Prostate gland (tissue), 2 donors: ENCODE data around the gene DYNC2LI1. TPM values are rescaled to one million over a fixed set of nuclear protein-coding genes. Genes with fewer than 3 reads are reported as not detected.

Source experiments
- DNase-seq: peaks from one replicate; pipeline ENCODE4 v3.0.0-alpha.2; 2019; ENCODE audit warnings: low spot score
- H3K27ac ChIP-seq, 2 donors: fragments of 200-600 bp; sonication (generic); 2 replicates each; pipeline ENCODE4 v1.5.1; 2017 to 2019
- H3K27me3 ChIP-seq: fragments of 200-600 bp; sonication (generic); replicated peaks from 2 replicates; pipeline ENCODE4 v1.5.1; 2019; ENCODE audit not compliant: insufficient read depth
- H3K36me3 ChIP-seq, 2 donors: fragments of 200-600 bp; sonication (generic); 1 replicate in 1 of 2; 2 replicates in 1 of 2; pipeline versions ENCODE4 v1.5.1 to v1.8.1; 2017 to 2019
- H3K4me1 ChIP-seq: fragments of 200-600 bp; sonication (generic); replicated peaks from 2 replicates; pipeline ENCODE4 v1.5.1; 2019
- H3K4me3 ChIP-seq, 2 donors: fragments of 200-600 bp; sonication (generic); 2 replicates each; pipeline ENCODE4 v1.5.1; 2017 to 2019
- H3K9me3 ChIP-seq: fragments of 200-600 bp; sonication (generic); 2 replicates; pipeline ENCODE4 v1.5.1; 2017
- CTCF ChIP-seq, 4 experiments: fragments of 200-600 bp in 2 of 4; fragments of 450-650 bp in 2 of 4; sonication (generic) in 2 of 4; IDR thresholded peaks; 1 replicate in 3 of 4; 2 replicates in 1 of 4; pipeline ENCODE4 v1.5.1; 2016 to 2019; ENCODE audit warnings: antibody characterized with exemption in 4 of 4, mild to moderate bottlenecking in 2 of 4, moderate library complexity in 2 of 4
- POLR2A ChIP-seq: fragments of 450-650 bp; IDR thresholded peaks from one replicate; pipeline ENCODE4 v1.6.1; 2016; ENCODE audit warnings: antibody characterized with exemption, mild to moderate bottlenecking
- POLR2AphosphoS5 ChIP-seq: sonication (generic); formaldehyde crosslinking; IDR thresholded peaks from one replicate; pipeline ENCODE4 v1.6.1; 2017; ENCODE audit warnings: antibody characterized with exemption
- WGBS: methylation state at CpG from one replicate; pipeline ENCODE4 v1.1.5; 2018; 5-methylcytosine and 5-hydroxymethylcytosine counted together
- intact Hi-C: fragments of 100-400 bp; cut with DNase I; formaldehyde crosslinking; loops from one replicate; pipeline ENCODE4 v1.14.2; 2022
- total RNA-seq, 2 donors: library from RNA; depleted of rRNA; stranded (reverse); fragments of >200 nt; gene quantifications; one replicate each; pipeline ENCODE4 v1.1.0, GENCODE V29; 2016

DYNC2LI1 gene
- total RNA-seq, 2 donors from 2014 or later = 26.1 to 27.3 TPM

- H3K36me3 ChIP-seq = no peaks in the 10 kb centered on the region
- H3K27ac ChIP-seq = no peak overlapping the region
- TF ChIP-seq CTCF (IDR thresholded peaks at IDR 0.05) = no peak
- TF ChIP-seq POLR2A = no peak
- no peak for TF ChIP-seq POLR2AphosphoS5
- no peak for DNase-seq
- H3K9me3 ChIP-seq = no peaks in the 10 kb centered on the region
- intact Hi-C loops = no loop called here
- no peak overlapping the region for H3K4me3 ChIP-seq
- H3K4me1 ChIP-seq = no peaks in the 10 kb centered on the region
- 93% methylated on average over 2 of the region's 2 CpGs for WGBS
- H3K27me3 ChIP-seq = no peaks in the 10 kb centered on the region
These were observed 50.7 kb downstream of the DYNC2LI1 start for GRCh38 chr2:43824512-43824911.

- Histone ChIP-seq H3K36me3 (no peaks in the 10 kb centered on the region), H3K27ac (no peak overlapping the region), H3K9me3 (no peaks in the 10 kb centered on the region), H3K27me3 (no peaks in the 10 kb centered on the region), H3K4me3 (no peak overlapping the region), H3K4me1 (no peaks in the 10 kb centered on the region)
- no peak for TF ChIP-seq POLR2AphosphoS5
- TF ChIP-seq CTCF (IDR thresholded peaks at IDR 0.05) = no peak
- TF ChIP-seq POLR2A = no peak
- intact Hi-C loops = no loop called here
- 88% methylated on average over 12 of the region's 12 CpGs for WGBS
- DNase-seq = no peak
These were observed 51.2 kb downstream of the DYNC2LI1 start for GRCh38 chr2:43824951-43825493.

GRCh38 chr2:43825841-43826240, 52.0 kb downstream of the DYNC2LI1 start:
- H3K4me3 ChIP-seq = no peak overlapping the region
- H3K4me1 ChIP-seq = no peaks in the 10 kb centered on the region
- no peaks in the 10 kb centered on the region for H3K27me3 ChIP-seq
- no peaks in the 10 kb centered on the region for H3K36me3 ChIP-seq
- no peak for DNase-seq
- WGBS = 76% methylated on average over 3 of the region's 3 CpGs
- H3K27ac ChIP-seq = no peak overlapping the region
- intact Hi-C loops = no loop called here
- TF ChIP-seq CTCF (IDR thresholded peaks at IDR 0.05) (no peak), POLR2AphosphoS5 (no peak), POLR2A (no peak)
- H3K9me3 ChIP-seq = no peaks in the 10 kb centered on the region

- 92% methylated on average over 17 of the region's 17 CpGs for WGBS
- TF ChIP-seq POLR2AphosphoS5 (no peak), POLR2A (no peak), CTCF (IDR thresholded peaks at IDR 0.05) (no peak)
- no peak overlapping the region for H3K27ac ChIP-seq
- intact Hi-C loops = no loop called here
- H3K27me3 ChIP-seq = peaks cover 3% of the 10 kb centered on the region
- H3K4me3 ChIP-seq = no peak overlapping the region
- H3K4me1 ChIP-seq = no peaks in the 10 kb centered on the region
- H3K9me3 ChIP-seq = no peaks in the 10 kb centered on the region
- no peaks in the 10 kb centered on the region for H3K36me3 ChIP-seq
- no peak for DNase-seq
These were observed 52.7 kb downstream of the DYNC2LI1 start for GRCh38 chr2:43826305-43827250.
